HG03135 (cell line): ENCODE data around the gene TAX1BP3.

Experiments used
- ATAC-seq: cut with Tn5 transposase; IDR thresholded peaks from one replicate; pipeline ENCODE4 v1.9.1; 2021; ENCODE audit warnings: mild to moderate bottlenecking, moderate library complexity; ENCODE audit not compliant: unreplicated experiment

Gene TAX1BP3

GRCh38 chr17:3659541-3660111, 8.8 kb downstream of the TAX1BP3 start:
- no peak for ATAC-seq

DNA sequence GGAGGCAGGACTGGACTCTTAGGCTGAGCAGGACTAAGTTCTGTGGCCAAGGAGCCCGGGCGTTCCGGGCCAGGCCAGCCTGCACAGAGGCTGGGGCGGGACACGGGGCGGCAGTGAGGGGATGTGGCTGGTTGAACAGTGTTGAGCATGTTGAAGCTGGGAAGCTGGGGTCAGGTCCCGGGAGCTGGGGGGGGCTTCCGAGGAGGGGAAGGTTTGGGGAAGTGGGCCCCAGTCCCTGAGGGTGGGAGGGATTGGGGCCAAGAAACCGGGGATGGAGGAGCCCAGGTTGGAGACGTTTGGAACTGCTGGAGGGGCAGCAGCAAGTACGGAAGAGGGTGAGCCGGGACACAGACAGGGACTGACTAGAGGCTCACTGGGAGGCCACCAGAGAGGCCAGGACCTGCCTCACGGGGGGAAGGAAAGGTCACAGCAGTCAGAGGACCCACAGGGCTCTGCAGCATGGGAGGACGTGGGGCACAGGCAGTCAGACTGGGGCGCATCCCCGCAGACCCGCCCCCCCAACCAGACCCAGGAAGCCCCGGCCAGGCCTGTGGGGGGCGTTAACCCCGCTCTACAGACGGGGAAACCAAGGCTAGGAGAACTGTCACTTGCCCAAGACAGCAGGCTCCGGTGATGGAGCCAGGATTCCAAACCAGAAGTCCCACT, 9.5 kb downstream of the TAX1BP3 start:
- ATAC-seq = no peak

DNA sequence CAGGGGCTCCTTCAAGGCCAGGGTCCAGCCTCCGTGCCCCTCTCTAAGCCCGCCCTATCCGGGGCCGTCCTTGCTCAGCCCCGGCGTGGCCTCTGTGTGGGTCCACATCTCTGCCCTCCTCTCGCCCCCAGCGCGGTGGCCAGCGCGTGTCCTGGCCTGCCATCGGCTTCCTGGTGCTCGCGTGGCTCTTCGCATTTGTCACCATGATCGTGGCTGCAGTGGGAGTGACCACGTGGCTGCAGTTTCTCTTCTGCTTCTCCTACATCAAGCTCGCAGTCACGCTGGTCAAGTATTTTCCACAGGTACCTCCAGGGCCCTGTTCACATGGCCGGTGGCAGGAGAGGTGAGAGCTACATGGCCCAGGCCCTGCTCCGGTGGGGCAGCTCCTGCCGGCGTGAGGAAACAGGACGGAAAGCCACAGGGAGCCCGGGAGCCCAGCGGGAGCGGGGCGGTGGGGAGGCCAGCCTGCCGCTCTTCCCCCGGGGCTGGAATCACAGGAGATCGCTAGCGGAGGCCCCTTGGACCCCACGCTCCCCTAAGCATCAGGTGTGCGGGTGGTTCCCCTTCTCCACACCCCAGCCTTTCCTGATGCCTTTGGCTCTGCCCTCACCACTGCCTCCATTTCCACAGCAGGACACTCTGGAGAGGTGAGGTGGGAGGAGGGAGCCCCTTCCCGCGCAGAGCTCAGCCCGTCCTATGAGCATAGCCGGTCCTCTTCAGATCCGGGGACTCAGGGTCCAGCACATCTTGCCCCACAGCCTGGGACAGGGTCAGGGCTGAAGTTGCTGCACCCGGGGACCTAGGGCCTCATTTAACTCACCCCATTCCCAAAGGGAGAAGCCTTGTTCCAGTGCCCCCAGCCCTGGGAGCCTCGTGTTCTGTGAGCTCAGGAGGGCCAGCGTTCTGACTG, 10.2 kb downstream of the TAX1BP3 start:
- no peak for ATAC-seq

- ATAC-seq = no peak
Measured at GRCh38 chr17:3657588-3657869, 10.8 kb downstream of the TAX1BP3 start.

DNA sequence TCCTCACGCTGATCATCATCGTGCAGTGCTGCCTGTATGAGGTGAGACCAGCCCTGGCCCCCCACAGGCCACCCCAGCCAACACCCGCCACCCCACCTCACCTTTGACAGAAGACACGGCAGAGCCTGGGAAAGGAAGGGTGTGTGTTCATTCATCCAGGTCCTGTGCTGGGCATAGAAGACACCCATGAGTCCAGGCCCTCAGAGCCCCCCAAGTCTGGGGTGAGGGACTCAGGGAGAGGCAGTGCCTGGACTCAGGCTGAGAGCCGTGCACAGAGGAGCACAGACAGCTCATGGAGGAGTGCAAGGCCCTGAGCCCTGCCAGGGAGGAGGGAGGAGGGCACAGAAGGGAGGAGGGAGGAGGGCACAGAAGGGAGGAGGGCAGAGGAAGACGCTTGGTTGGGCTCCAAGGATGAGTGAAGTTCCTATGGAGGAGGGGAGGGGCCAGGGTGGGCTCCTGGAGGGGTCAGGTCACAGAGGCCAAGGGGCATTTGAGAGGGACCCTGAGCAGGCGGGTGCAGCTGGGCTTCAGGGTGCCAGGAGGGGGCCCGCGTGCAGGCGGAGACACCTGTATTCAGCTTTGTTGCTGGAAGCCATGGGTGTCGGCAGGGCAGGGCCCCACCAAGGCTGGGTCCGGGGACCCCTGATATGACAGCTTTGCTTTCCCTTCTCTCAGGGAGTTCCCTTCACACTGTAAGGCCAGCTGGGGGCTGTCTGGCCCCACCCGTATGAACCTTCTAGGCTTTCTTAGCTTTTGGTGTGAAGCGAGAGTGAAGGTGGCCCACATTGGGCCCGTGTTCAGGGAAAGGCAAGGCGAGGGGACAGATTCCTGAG, 11.4 kb downstream of the TAX1BP3 start:
- ATAC-seq = no peak

GRCh38 chr17:3656353-3656752, 12.0 kb downstream of the TAX1BP3 start:
- ATAC-seq = no peak

DNA sequence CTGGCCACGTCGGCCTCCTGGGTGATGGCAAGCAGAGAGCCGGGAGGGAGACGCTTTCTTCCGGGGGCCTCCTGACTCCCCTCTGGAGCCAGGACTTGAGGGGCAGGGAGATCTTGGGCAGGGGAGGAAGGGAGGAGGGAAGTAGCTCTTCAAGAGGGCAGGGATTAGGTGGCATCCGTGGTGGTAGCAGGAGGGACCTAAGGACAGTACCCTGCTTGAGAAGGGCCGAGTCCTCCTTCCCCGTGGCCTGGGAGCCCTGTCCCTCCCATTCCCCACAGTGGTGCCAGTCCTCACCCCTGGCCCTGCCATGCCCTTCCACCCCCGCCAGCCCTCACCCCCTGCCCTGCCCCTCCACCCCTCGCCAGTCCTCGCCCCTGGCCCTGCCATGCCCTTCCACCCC, 12.6 kb downstream of the TAX1BP3 start:
- ATAC-seq = no peak

- no peak for ATAC-seq
Measured at GRCh38 chr17:3647769-3648555, 20.4 kb downstream of the TAX1BP3 start.

DNA sequence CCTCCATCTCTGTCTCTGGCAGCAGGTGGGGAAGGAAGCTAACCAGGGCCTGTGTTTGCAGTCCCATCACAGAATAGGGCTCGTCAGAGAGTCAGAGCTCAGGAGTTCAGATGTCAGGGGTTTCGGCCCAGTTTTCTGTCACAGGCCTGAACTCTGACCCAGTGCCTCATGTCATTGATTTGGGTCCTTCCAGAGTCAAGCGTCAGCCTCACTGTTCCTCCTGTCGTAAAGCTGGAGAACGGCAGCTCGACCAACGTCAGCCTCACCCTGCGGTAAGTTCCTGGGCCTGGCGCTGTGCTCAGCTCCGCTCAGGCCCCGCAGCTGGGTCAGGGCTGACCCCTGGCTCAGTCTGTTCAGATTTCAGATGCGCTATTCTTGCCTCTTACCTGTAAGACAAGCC, 21.1 kb downstream of the TAX1BP3 start:
- no peak for ATAC-seq

GRCh38 chr17:3645310-3645709, 23.1 kb downstream of the TAX1BP3 start:
- no peak for ATAC-seq

GRCh38 chr17:3643889-3644349, 24.5 kb downstream of the TAX1BP3 start:
- no peak for ATAC-seq

DNA sequence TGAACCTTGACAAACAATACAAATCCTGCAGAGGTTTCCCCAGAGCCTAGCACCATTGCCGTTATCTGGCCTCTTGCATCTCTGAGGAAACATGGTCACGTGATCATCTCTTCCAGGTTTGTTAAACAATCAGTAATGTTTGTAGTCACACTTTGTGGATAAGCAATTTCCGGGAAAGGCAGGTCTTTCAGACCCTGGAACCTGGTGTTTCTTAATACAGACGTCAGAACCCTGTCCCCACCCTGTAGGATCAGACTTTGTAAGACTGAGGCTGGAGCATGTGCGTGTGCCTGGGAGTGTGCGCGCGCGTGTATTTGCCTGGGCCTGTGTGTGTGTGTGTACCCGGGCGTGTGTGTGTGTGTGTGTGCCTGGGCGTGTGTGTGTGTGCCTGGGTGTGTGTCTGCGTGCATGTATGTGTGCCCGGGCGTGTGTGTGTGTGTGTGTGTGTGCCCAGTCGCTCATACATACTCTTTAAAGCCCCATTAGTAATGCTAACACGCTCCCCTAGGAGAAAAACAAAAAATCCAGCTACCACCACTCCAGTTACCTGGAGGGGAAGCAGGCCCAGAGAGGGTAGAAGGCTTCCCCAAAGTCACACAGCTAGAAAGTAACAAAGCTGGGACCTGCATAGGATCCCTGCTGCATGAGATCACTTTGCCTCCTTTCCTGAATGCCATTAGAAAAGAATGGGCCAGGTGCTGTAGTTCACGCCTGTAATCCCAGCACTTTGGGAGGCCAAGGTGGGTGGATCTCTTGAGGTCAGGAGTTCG, 26.5 kb downstream of the TAX1BP3 start:
- no peak for ATAC-seq

GRCh38 chr17:3641014-3641413, 27.4 kb downstream of the TAX1BP3 start:
- ATAC-seq = no peak

GRCh38 chr17:3639981-3640596, 28.3 kb downstream of the TAX1BP3 start:
- no peak for ATAC-seq

- ATAC-seq = peak; percentile 19
Measured at GRCh38 chr17:3636908-3637373, 31.4 kb downstream of the TAX1BP3 start.

GRCh38 chr17:3636154-3636907, 32.0 kb downstream of the TAX1BP3 start, which contains the start of the genes CTNS and SHPK:
Gene CTNS, plus strand, starts transcription at chr17:3636760. Its CDS starts 3,447 bp downstream, at chr17:3640207.
Gene SHPK, minus strand, starts transcription at chr17:3636250. Its CDS starts 31 bp downstream, at chr17:3636219.
- ATAC-seq = peak; percentile 95

- ATAC-seq = no peak
Measured at GRCh38 chr17:3635474-3636153, 32.8 kb downstream of the TAX1BP3 start.

DNA sequence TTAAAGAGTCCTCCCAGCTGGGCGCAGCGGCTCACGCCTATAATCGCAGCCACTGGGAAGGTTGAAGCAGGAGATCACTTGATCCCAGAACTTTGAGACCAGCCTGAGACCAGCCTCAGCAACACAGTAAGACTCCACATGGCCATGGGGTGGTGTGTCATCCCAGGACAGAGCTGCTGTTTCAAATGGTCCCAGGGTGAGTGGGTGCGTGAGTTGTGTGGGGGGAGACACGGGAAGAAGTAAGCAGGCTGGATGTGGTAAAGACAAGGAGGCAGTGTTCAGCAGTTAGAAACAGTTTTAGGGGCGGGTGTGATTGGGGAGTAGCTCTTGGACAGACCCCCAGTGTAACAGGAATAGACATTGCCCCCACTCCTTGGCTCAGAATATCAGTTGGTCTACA, 36.1 kb downstream of the TAX1BP3 start:
- ATAC-seq = no peak
